Kidney epithelial cell (primary cell): Measurements from ENCODE around the gene JAKMIP3. TPM values are rescaled to one million over a fixed set of nuclear protein-coding genes. Genes with fewer than 3 reads are reported as not detected.

ENCODE experiments used
- DNase-seq: peaks from one replicate; pipeline ENCODE4 v3.0.0-alpha.2; 2010; ENCODE audit warnings: low read depth
- H3K27me3 ChIP-seq: 2 replicates; pipeline ENCODE4 v1.6.0; 2011; ENCODE audit warnings: low read length; ENCODE audit not compliant: control insufficient read depth, insufficient read depth
- H3K36me3 ChIP-seq: 2 replicates; pipeline ENCODE4 v1.5.1; 2011; ENCODE audit warnings: low read length; ENCODE audit not compliant: control insufficient read depth, insufficient read depth
- H3K4me3 ChIP-seq: 2 replicates; pipeline ENCODE4 v1.5.1; 2011; ENCODE audit warnings: low read depth, mild to moderate bottlenecking, control low read depth, low read length
- CTCF ChIP-seq: IDR thresholded peaks from 2 replicates; pipeline ENCODE4 v1.5.1; 2011; ENCODE audit warnings: mild to moderate bottlenecking, moderate library complexity, low read length, control low read depth, inconsistent platforms; ENCODE audit not compliant: insufficient read depth, poor library complexity, severe bottlenecking
- total RNA-seq: library from RNA; depleted of rRNA; stranded (reverse); fragments of >200 nt; gene quantifications from 2 replicates; pipeline ENCODE4 v1.2.3, GENCODE V29; 2015

JAKMIP3 gene
- total RNA-seq, 1 donor from 2014 or later, result not detected

- Histone ChIP-seq H3K27me3 (no peaks in the 10 kb centered on the region), H3K36me3 (no peaks in the 10 kb centered on the region), H3K4me3 (no peak overlapping the region)
- DNase-seq, result no peak
- no peak for TF ChIP-seq CTCF
Measured at GRCh38 chr10:132054564-132054963, 11.2 kb upstream of the JAKMIP3 start.

- no peak for DNase-seq
- no peak for TF ChIP-seq CTCF
- Histone ChIP-seq H3K4me3 (no peak overlapping the region), H3K27me3 (no peaks in the 10 kb centered on the region), H3K36me3 (no peaks in the 10 kb centered on the region)
Measured at GRCh38 chr10:132055616-132056015, 10.1 kb upstream of the JAKMIP3 start.

GRCh38 chr10:132056663-132057062 is 9.1 kb upstream of the JAKMIP3 start:
- Histone ChIP-seq H3K27me3 (no peaks in the 10 kb centered on the region), H3K4me3 (no peak overlapping the region), H3K36me3 (no peaks in the 10 kb centered on the region)
- no peak for DNase-seq
- TF ChIP-seq CTCF, result no peak

GRCh38 chr10:132057191-132057681 is 8.5 kb upstream of the JAKMIP3 start:
- no peaks in the 10 kb centered on the region for H3K36me3 ChIP-seq
- no peak for DNase-seq
- peaks cover 5% of the 10 kb centered on the region for H3K27me3 ChIP-seq
- H3K4me3 ChIP-seq, result no peak overlapping the region
- TF ChIP-seq CTCF, result no peak

GRCh38 chr10:132058111-132058745 is 7.5 kb upstream of the JAKMIP3 start:
- no peak for DNase-seq
- Histone ChIP-seq H3K36me3 (no peaks in the 10 kb centered on the region), H3K27me3 (peaks cover 5% of the 10 kb centered on the region), H3K4me3 (no peak overlapping the region)
- no peak for TF ChIP-seq CTCF
